Measurements from ENCODE around the gene SLC25A36.
A peak's percentile ranks its signal among the peaks of the same experiment; 100 is the strongest.
"Not testable (repeated sequence)": the region's sequence is repeated elsewhere in the genome, so short reads cannot be mapped to it uniquely, and the experiment has no call there.

The SLC25A36 gene

DNA sequence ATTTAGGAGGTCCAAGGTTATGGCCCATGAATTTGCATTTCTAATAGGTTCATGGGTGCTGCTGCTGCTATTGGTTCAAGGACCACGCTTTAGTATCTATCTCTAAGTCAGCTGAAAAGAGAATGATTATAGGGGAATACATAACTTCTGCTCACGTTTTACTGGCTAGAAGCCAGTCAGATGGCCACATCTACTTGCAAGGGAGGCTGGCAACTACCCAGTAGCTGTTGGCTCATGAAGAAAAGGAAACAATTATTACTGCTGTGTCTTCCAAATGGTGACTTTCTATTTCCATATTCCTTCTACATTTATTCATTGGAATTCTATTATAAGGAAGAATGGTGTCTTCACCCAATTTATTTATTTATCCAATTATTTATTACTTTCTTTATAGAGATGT lies 54.2 kb downstream of the SLC25A36 start:
- no peak for DNase-seq

DNA sequence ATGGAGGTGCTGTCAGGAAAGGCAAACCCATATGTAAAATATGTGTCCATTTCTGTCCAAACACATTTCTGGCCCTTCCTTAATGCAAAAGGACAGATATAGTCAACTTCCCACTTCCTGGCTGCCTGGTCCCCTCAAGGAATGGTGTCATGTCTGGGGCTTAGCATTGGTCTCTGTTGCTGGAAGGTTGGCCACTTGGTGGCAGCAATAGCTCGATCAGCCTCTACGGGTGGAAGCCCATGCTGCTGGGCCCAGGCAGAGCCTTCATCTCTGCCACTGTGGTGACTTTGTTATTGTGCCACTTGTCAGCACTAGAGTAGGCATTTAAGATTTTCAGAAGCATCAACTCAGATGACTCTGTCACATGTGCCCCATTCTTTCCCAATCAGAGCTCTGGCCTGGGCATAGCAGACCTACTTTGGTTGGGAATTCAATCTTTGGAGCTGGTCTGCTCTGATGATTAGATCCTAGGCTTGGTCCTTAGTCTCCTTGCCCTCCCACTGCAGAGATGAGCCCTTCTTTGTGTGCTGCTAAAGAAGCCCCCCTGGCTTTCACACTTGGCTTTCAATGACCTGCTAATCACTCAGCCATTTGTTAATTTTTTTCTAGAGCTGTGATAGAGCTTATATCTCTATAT lies 58.5 kb downstream of the SLC25A36 start:
- peak; percentile 87 for DNase-seq

DNA sequence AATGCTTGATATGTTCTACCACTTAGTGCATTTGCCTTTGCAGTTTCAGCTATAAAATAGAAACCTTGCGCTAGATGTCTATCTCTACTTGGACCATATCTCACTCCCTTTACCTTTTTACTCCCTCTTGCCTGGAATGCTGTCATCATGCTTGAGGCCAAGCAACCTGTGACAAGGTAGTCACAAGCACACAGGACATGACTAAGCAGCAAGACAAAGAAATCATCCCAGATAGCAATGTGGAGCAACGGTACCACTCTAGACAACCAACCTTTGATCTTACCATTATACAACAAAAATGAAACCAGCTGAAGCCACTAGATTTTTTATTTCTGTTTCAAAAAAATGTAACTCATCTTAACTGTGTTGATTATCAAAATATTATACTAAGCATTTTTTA lies 59.0 kb downstream of the SLC25A36 start:
- DNase-seq, result no peak

DNA sequence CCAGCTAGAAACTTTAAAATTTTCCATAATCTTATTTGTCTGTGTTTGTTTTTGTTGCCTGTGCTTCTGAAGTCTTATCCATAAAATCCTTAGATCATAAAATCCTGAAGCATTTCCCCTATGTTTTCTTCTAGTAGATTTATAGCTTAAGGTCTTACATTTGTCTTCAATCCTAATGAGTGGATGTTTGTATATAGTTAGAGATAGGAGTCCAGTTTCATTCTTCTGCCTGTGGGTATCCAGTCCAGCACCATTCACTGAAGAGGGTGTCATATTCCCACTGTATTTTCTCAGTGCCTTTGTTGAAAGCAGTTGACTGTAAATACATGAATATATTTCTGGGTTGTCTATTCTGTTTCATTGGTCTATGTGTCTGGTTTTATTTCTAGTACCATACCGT lies 64.7 kb downstream of the SLC25A36 start:
- DNase-seq, result no peak

DNA sequence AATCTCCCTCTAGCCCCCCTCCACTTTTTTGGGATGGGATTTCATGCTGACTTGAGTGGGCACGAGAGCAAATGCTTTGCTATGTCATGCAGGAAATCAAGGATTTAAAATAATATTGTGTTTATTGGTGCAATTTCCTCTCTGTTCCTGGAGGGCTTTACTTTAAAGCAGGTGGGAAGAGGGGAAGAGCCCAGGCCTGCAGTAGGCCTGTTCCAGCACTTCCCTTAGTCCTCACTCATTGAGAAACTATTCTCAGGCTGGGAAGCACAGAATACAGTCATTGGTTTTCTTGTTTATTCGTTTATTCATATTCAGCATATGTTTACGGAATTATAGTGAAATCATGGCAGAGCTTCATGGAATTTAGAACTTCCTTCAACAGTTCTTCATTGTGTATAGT lies 67.9 kb downstream of the SLC25A36 start:
- no peak for DNase-seq

DNA sequence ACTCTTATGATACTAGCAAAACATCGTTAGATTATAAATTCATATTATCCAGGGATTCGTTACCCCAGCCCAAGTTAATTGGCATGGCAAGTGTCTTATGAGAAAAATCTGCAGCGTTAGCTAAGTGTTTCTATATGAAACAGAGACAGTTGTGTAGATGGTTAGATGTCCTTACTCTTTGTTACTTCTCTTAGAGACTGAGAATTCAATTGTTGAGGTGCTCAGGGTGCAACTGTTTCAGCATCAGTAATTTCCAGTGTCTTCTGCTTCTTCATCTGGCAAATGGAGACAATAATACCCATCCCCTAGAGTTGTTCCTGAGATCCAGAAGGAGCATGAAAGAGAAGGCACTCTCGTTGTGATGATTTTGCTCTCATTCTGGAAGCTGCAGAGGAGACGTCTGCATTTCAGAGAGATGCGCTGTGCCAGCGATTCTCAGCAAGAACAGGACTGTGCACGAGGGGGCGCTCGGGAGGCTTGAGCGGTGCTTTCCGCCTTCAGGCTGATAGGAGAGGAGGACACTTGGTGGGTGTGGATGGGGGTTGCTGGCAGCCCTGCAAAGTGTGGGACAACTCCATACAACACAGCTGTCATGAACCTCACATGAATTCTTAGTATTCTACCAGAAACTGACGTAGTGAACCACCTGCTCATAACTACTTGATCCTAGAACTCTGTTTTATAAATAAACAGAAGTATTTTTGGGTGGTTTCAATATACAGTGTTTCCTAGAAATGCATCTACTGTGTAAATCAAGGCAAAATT lies 69.8 kb downstream of the SLC25A36 start:
- DNase-seq, result peak; percentile 90

DNA sequence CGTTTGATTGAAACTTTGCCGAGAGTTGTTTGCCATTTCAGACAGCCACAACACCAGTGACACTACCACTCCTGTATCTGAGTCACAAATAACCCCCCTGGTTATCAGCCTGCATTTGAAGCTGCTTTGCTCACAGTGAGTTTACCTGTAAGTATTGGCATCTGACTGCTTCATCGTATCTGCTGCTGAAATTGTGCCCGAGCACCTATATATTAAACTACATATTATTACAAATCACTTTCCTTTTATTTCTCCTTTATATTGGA lies 70.3 kb downstream of the SLC25A36 start:
- DNase-seq, result no peak

DNA sequence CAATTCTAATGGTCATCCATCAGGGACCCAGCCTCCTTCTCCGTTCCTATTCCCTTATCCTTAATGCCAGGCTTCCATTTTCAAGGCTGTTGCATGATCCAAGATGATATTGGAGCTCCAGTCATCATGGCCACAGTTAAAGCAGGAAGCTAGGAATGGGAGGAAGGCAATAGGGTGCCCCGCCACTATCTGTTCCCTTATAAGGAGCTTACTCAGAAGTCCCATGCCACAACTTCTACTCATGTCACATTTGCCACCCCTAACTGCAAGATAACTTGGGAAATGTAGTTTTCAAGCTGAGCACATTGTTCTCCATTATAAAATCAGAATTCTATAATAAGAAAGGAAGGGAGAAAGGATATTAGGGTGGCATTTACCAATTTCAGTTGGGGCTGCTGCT lies 70.9 kb downstream of the SLC25A36 start:
- no peak for DNase-seq

DNA sequence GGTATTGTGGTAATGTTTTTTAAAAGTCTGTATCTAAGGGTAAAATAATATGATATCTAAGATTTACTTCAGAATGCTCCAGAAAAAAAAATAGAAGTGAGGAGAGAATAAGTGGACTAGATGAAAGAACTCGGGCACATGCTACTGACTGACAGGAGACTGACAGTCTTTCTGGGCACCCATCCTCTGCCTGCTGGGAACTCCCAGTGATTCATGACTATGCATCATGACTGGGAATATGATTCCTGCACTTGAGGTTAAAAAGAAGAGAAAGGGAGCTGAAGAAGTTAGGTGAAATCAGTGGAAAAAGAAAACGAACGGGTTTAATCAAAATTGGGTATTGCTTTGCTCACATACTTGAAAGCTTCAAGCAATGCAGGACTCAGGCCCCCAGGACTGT lies 73.8 kb downstream of the SLC25A36 start:
- DNase-seq, result no peak

DNA sequence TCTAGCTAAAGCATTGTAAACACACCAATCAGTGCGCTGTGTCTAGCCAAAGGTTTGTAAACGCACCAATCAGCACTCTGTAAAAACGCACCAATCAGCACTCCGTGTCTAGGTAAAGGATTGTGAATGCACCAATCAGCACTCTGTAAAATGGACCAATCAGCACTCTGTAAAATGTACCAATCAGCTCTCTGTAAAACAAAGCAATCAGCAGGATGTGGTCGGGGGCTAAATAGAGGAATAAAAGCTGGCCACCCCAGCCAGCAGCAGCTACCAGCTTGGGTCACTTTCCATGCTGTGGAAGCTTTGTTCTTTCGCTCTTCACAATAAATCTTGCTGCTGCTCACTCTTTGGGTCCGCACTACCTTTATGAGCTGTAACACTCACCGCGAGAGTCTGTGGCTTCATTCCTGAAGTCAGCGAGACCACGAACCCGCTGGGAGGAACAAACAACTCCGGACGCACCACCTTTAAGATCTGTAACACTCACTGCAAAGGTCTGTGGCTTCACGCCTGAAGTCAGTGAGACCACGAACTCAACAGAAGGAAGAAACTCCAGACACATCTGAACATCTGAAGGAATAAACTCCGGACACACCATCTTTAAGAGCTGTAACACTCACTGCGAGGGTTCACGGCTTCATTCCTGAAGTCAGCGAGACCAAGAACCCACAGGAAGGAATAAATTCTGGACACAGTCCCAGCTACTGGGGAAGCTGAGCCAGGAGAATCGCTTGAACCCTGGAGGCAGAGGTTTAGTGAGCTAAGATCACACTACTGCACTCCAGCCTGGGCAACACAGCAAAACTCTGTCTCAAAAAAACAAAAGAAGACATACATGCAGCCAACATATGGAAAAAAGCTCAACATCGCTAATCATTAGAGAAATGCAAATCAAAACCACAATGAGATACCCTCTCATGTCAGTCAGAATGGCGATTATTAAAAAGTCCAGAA lies 76.0 kb downstream of the SLC25A36 start:
- not testable (repeated sequence) for DNase-seq

DNA sequence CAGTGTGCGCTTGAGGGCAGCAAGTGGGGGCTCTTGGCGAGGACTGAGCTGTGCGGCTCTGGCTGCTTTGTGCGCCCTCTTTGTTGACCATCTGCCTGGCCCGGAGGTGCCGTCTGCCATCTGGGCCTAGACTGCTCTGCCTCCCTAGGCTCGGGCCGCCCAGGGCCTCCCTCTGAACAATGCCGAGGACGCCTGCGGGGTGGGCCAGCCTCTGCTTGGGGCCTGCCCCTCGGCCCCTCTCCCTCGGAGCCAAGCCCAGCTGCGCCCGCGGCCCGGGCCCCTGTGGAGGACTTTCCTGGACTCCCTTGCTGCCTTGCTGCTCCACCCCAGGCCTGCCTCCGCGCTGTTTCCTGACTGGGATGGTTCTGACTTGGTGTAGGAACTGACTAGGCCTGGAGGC lies 77.6 kb downstream of the SLC25A36 start:
- no peak for DNase-seq

DNA sequence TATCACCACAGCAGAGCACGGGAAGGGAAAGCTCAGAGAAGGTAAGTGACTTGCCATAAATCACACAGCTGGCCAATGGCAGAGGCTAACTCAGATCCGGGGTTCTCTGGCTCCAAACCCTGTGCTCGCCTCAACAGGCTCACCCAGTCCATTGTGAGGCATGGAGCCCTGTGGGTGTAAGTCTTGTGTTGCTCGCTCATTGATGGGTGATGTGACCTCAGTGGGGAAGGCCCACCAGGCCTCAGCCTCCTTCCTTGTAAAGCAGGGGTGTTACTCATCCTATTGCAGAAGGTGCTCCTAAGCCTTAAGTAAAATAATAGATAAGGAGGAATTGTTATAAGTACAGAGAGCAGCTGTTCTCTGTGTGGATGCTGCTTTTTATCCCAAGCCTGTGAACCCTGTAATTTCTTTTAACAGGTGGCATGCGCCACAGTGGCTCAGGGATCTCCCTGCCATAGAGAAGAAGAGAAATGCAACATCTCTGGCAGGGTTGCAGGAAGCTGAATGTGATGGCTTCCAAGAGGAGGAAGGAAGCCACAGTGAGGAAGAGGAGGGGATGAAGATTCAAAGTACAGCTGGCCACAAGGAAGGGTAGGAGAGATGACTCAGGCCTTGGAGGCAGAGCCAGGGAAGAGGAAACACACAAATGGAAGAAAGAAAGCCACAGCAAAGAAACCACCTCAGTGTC lies 78.7 kb downstream of the SLC25A36 start:
- DNase-seq, result no peak

DNA sequence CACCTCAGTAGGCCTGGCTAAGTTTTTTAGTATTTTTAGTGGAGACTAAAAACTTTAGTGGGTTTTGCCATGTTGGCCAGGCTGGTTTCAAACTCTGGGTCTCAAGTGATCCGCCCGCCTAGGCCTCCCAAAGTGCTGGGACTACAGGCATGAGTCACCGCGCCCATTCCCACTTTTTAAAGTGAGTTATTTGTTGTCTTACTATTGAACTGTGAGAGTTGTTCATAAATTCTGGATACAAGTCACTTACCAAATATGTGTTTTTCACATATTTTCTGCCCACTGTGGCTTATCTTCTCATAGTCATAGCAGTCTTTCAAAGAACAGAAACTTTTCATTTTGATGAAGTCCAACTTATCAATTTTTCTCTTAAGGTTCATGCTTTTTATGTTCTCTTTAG lies 79.6 kb downstream of the SLC25A36 start:
- DNase-seq, result no peak
